ENCODE data around the gene SYNGR1.

Gene SYNGR1

GRCh38 chr22:39417641-39418040 lies 67.8 kb downstream of the SYNGR1 start:
- Histone ChIP-seq H3K9ac (ENCODE audit: low read depth, low read length) (no peak overlapping the region), H3K9me3 (ENCODE audit: control insufficient read depth, insufficient read depth, low read length) (no peaks in the 10 kb centered on the region), H3K4me1 (ENCODE audit: control insufficient read depth, insufficient read depth, low read length) (no peaks in the 10 kb centered on the region), H3K36me3 (ENCODE audit: control insufficient read depth, insufficient read depth, low read length) (peaks cover 43% of the 10 kb centered on the region), H3K4me3 (ENCODE audit: low read depth, low read length) (no peak overlapping the region), H3K27me3 (ENCODE audit: control insufficient read depth, insufficient read depth, low read length) (no peaks in the 10 kb centered on the region)

DNA sequence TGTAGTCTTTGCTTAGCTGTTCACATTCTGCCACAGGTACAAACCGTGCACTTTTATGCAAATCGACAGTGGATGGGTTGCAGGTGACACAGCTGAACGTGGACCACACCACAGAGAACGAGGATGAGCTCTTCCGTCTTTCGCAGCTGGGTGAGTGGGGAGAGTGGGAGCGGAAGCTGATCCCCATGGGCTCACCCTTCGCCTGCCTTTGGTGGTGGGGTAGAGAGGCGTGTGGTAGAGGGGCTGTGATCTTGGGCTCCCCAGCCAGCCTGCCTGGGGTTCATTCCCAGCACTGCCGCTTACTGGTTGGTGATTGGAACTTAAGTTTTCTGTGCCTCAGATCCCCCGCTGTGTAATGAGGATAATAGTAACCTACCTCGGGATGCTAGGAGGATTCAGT lies 68.9 kb downstream of the SYNGR1 start:
- H3K27me3 ChIP-seq (ENCODE audit: control insufficient read depth, insufficient read depth, low read length), result no peaks in the 10 kb centered on the region
- no peak overlapping the region for H3K4me3 ChIP-seq (ENCODE audit: low read depth, low read length)
- H3K36me3 ChIP-seq (ENCODE audit: control insufficient read depth, insufficient read depth, low read length), result peaks cover 47% of the 10 kb centered on the region
- H3K9ac ChIP-seq (ENCODE audit: low read depth, low read length), result no peak overlapping the region
- no peaks in the 10 kb centered on the region for H3K4me1 ChIP-seq (ENCODE audit: control insufficient read depth, insufficient read depth, low read length)
- H3K9me3 ChIP-seq (ENCODE audit: control insufficient read depth, insufficient read depth, low read length), result no peaks in the 10 kb centered on the region

DNA sequence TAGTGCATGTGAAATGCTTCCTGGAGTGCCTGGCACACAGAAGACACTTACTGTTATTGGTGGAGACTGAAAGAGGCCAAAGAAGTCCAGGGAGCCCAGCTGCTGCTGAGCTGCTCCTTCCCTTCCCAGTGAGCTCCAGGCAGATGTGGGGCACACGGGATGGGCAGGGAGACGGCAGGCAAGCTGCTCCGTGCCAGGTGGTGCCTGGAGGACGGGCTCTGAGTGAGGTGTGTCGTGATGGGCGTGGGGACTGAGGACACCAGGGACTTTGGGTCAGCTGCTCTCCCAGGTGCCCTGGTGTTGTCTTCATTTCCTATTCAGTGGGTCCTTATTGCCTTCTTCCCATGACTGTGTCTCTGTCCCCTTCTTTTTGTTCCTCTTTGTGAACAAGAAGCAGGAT lies 69.3 kb downstream of the SYNGR1 start:
- Histone ChIP-seq H3K9ac (ENCODE audit: low read depth, low read length) (no peak overlapping the region), H3K9me3 (ENCODE audit: control insufficient read depth, insufficient read depth, low read length) (no peaks in the 10 kb centered on the region), H3K27me3 (ENCODE audit: control insufficient read depth, insufficient read depth, low read length) (no peaks in the 10 kb centered on the region), H3K36me3 (ENCODE audit: control insufficient read depth, insufficient read depth, low read length) (peaks cover 47% of the 10 kb centered on the region), H3K4me3 (ENCODE audit: low read depth, low read length) (no peak overlapping the region), H3K4me1 (ENCODE audit: control insufficient read depth, insufficient read depth, low read length) (no peaks in the 10 kb centered on the region)

- no peaks in the 10 kb centered on the region for H3K9me3 ChIP-seq (ENCODE audit: control insufficient read depth, insufficient read depth, low read length)
- no peak overlapping the region for H3K4me3 ChIP-seq (ENCODE audit: low read depth, low read length)
- H3K9ac ChIP-seq (ENCODE audit: low read depth, low read length), result no peak overlapping the region
- no peaks in the 10 kb centered on the region for H3K4me1 ChIP-seq (ENCODE audit: control insufficient read depth, insufficient read depth, low read length)
- H3K36me3 ChIP-seq (ENCODE audit: control insufficient read depth, insufficient read depth, low read length), result peaks cover 53% of the 10 kb centered on the region
- no peaks in the 10 kb centered on the region for H3K27me3 ChIP-seq (ENCODE audit: control insufficient read depth, insufficient read depth, low read length)
These were observed 70.1 kb downstream of the SYNGR1 start for GRCh38 chr22:39419911-39420310.

DNA sequence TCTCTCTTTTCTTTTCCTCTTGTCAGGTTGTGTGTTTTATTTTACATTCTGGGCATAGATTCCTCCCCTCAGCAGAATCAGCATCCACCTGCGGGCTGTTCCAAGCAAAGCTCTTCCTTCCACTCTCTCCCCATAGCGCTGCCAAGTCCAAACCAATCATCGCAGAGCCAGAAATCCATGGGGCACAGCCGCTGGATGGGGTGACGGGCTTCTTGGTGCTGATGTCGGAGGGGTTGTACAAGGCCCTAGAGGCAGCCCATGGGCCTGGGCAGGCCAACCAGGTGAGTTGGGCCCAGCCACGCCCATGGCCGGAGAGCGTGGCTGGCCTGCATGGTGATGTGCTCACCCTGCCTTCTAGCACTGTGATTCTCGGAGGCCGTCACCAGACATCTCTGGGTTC lies 71.9 kb downstream of the SYNGR1 start:
- Histone ChIP-seq H3K36me3 (ENCODE audit: control insufficient read depth, insufficient read depth, low read length) (peaks cover 50% of the 10 kb centered on the region), H3K9ac (ENCODE audit: low read depth, low read length) (no peak overlapping the region), H3K4me3 (ENCODE audit: low read depth, low read length) (no peak overlapping the region), H3K9me3 (ENCODE audit: control insufficient read depth, insufficient read depth, low read length) (no peaks in the 10 kb centered on the region), H3K27me3 (ENCODE audit: control insufficient read depth, insufficient read depth, low read length) (no peaks in the 10 kb centered on the region), H3K4me1 (ENCODE audit: control insufficient read depth, insufficient read depth, low read length) (no peaks in the 10 kb centered on the region)

DNA sequence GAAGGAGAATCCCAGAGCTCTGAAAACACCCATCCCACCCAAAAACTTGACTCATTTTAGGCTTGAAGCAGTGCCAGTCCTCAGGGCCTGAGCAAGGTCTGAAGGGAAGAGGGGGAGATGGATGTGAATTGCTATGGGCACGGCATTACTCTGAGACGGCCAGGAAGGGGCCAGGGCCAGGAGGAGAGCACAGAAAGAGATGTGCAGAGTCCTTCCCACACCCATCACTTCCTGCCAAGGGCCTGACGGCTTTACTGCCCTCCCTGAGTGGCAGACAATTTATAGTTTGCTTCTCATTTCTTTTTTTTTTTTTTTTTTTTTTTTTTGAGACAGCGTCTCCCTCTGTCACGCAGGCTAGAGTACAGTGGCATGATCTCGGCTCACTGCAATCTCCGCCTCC lies 72.3 kb downstream of the SYNGR1 start:
- H3K4me1 ChIP-seq (ENCODE audit: control insufficient read depth, insufficient read depth, low read length), result no peaks in the 10 kb centered on the region
- no peak overlapping the region for H3K9ac ChIP-seq (ENCODE audit: low read depth, low read length)
- no peaks in the 10 kb centered on the region for H3K9me3 ChIP-seq (ENCODE audit: control insufficient read depth, insufficient read depth, low read length)
- H3K36me3 ChIP-seq (ENCODE audit: control insufficient read depth, insufficient read depth, low read length), result peaks cover 50% of the 10 kb centered on the region
- H3K4me3 ChIP-seq (ENCODE audit: low read depth, low read length), result no peak overlapping the region
- H3K27me3 ChIP-seq (ENCODE audit: control insufficient read depth, insufficient read depth, low read length), result no peaks in the 10 kb centered on the region

DNA sequence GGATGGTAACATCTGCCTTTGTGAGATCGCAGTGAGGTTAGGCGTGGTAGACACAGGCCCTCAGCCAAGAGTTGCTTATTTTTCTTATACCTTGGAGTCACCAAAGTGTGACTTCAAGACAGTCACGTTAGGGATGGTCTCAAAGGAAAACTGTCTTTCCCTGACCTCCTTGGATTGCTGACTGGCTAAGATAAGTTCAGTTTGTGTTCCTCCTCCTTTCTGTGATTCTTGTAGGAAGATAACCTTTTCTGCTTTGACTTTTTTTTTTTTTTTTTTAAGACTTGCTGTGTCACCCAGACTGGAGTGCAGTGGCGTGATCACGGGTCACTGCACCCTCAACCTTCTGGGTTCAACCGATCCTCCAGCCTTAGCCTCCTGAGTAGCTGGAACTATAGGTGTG lies 72.9 kb downstream of the SYNGR1 start:
- Histone ChIP-seq H3K36me3 (ENCODE audit: control insufficient read depth, insufficient read depth, low read length) (peaks cover 47% of the 10 kb centered on the region), H3K9ac (ENCODE audit: low read depth, low read length) (no peak overlapping the region), H3K9me3 (ENCODE audit: control insufficient read depth, insufficient read depth, low read length) (no peaks in the 10 kb centered on the region), H3K27me3 (ENCODE audit: control insufficient read depth, insufficient read depth, low read length) (no peaks in the 10 kb centered on the region), H3K4me3 (ENCODE audit: low read depth, low read length) (no peak overlapping the region), H3K4me1 (ENCODE audit: control insufficient read depth, insufficient read depth, low read length) (no peaks in the 10 kb centered on the region)

- Histone ChIP-seq H3K36me3 (ENCODE audit: control insufficient read depth, insufficient read depth, low read length) (peaks cover 39% of the 10 kb centered on the region), H3K27me3 (ENCODE audit: control insufficient read depth, insufficient read depth, low read length) (no peaks in the 10 kb centered on the region), H3K9me3 (ENCODE audit: control insufficient read depth, insufficient read depth, low read length) (no peaks in the 10 kb centered on the region), H3K9ac (ENCODE audit: low read depth, low read length) (no peak overlapping the region), H3K4me3 (ENCODE audit: low read depth, low read length) (no peak overlapping the region), H3K4me1 (ENCODE audit: control insufficient read depth, insufficient read depth, low read length) (peaks cover 6% of the 10 kb centered on the region)
These were observed 74.2 kb downstream of the SYNGR1 start for GRCh38 chr22:39423976-39424375.

DNA sequence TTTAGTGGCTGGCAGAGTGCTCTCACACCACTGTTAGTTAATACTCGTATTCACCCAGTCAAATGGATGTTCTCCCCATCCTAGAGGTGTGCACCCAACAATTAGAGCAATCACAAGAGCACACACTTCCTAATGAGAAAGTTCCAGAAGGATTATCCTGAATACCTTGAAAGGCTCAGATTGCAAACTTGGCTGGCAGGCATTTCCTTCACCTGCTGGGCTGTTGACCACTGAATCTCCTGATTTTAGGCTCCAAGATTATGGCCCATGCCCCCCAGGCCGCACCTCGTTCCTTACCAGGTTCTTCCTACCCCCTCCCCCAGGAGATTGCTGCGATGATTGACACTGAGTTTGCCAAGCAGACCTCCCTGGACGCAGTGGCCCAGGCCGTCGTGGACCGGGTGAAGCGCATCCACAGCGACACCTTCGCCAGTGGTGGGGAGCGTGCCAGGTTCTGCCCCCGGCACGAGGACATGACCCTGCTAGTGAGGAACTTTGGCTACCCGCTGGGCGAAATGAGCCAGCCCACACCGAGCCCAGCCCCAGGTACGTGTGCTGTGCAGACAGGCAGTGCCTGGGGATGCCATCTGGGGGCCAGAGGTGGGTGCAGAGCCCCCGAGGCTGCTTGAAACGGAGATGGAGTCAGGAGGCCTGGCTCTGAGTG lies 76.7 kb downstream of the SYNGR1 start:
- Histone ChIP-seq H3K4me1 (ENCODE audit: control insufficient read depth, insufficient read depth, low read length) (peaks cover 8% of the 10 kb centered on the region), H3K4me3 (ENCODE audit: low read depth, low read length) (no peak overlapping the region), H3K27me3 (ENCODE audit: control insufficient read depth, insufficient read depth, low read length) (no peaks in the 10 kb centered on the region), H3K36me3 (ENCODE audit: control insufficient read depth, insufficient read depth, low read length) (peaks cover 36% of the 10 kb centered on the region), H3K9me3 (ENCODE audit: control insufficient read depth, insufficient read depth, low read length) (no peaks in the 10 kb centered on the region), H3K9ac (ENCODE audit: low read depth, low read length) (no peak overlapping the region)

- H3K36me3 ChIP-seq (ENCODE audit: control insufficient read depth, insufficient read depth, low read length), result peaks cover 38% of the 10 kb centered on the region
- peaks cover 8% of the 10 kb centered on the region for H3K4me1 ChIP-seq (ENCODE audit: control insufficient read depth, insufficient read depth, low read length)
- peak overlapping the region; percentile 8 for H3K9ac ChIP-seq (ENCODE audit: low read depth, low read length)
- H3K4me3 ChIP-seq (ENCODE audit: low read depth, low read length), result no peak overlapping the region
- no peaks in the 10 kb centered on the region for H3K9me3 ChIP-seq (ENCODE audit: control insufficient read depth, insufficient read depth, low read length)
- H3K27me3 ChIP-seq (ENCODE audit: control insufficient read depth, insufficient read depth, low read length), result no peaks in the 10 kb centered on the region
These were observed 78.2 kb downstream of the SYNGR1 start for GRCh38 chr22:39427751-39428596.

- peak overlapping the region; percentile 22 for H3K4me3 ChIP-seq (ENCODE audit: low read depth, low read length)
- no peaks in the 10 kb centered on the region for H3K9me3 ChIP-seq (ENCODE audit: control insufficient read depth, insufficient read depth, low read length)
- no peaks in the 10 kb centered on the region for H3K27me3 ChIP-seq (ENCODE audit: control insufficient read depth, insufficient read depth, low read length)
- peaks cover 37% of the 10 kb centered on the region for H3K36me3 ChIP-seq (ENCODE audit: control insufficient read depth, insufficient read depth, low read length)
- H3K9ac ChIP-seq (ENCODE audit: low read depth, low read length), result no peak overlapping the region
- peaks cover 8% of the 10 kb centered on the region for H3K4me1 ChIP-seq (ENCODE audit: control insufficient read depth, insufficient read depth, low read length)
These were observed 78.8 kb downstream of the SYNGR1 start for GRCh38 chr22:39428597-39429071.

DNA sequence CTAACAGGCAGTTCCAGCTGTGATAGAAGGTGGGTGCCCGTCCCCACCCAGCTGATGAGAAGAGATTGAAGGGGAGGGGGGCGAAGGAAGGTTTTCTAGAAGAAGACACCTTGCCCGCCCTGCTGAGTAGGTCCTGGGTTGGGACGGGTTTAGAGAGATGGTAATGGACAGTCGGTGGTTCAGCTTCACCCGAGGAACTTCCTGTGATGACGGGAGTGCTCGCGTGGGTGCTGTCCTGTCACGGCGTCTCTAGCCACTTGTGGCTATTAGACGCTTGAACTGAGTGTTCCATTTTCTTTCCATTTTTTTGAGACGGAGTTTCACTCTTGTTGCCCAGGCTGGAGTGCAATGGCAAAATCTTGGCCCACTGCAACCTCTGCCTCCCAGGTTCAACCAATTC lies 79.4 kb downstream of the SYNGR1 start:
- H3K4me3 ChIP-seq (ENCODE audit: low read depth, low read length), result peak overlapping the region; percentile 22

More for the DNA sequence above, 79.4 kb downstream of the SYNGR1 start:
- Histone ChIP-seq H3K9ac (ENCODE audit: low read depth, low read length) (no peak overlapping the region), H3K4me1 (ENCODE audit: control insufficient read depth, insufficient read depth, low read length) (peaks cover 8% of the 10 kb centered on the region), H3K9me3 (ENCODE audit: control insufficient read depth, insufficient read depth, low read length) (no peaks in the 10 kb centered on the region), H3K27me3 (ENCODE audit: control insufficient read depth, insufficient read depth, low read length) (no peaks in the 10 kb centered on the region), H3K36me3 (ENCODE audit: control insufficient read depth, insufficient read depth, low read length) (peaks cover 37% of the 10 kb centered on the region)

Data from iPS-15b (cell line).